ENCODE results near the gene FBXO4.
"Not testable (repeated sequence)": the region's sequence is repeated elsewhere in the genome, so short reads cannot be mapped to it uniquely, and the experiment has no call there.

The FBXO4 gene

DNA sequence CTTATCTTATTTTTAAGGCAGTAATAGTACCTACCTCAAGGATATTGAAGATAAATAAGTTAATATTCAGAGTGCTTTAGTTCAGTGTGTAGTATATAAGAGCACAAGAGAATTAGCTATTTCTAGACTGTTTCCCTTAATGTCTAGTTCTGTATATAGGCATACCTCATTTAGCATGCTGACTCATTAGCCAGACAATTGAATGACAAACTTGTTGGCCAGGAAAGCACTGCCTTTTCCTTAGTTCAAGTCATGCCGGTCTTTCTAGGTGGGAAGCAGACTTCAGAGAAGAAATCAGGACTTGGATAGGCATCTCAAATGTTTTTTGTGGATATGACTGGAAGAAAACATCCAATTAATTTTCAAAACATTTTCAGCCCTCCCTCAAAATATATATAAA lies 3.2 kb upstream of the FBXO4 start:
- DNase-seq (ENCODE audit: low spot score), result no peak

DNA sequence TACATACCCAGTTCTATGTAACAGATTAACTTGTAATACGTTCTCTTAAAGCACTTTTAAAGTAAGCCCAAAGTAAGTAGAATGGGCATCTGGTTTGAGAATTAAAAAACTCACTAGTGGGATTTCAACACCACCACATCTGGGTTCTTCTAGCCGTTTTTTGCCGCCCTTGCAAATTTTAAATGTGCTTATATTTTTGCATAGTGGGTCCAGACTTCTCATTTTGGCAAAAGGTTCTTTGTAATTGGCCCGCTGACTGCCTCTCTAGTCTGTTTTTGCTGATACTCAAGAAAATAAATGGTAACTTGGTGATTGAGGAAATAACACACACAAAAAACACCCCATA lies 582 bp upstream of the FBXO4 start:
- DNase-seq (ENCODE audit: low spot score), result no peak

DNA sequence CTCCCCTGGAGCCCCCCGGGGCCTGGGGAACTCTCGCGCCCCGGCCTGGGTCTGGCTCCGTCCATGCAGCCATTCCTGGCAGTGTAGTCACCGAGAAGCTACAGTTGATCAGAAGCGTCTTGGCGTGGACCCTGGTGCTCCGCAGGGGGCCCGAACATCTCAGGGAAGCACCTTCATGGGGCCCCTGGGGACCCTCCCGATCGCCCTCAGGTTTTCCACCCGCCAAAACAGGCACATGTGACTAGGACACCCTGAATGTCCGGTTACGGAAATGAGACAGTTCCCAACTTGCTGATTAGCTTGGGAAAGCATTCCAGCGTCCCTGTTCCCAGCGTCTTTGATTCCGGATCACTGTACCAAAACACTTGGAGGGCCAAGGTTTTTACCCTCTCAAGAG lies 472 bp downstream of the FBXO4 start:
- DNase-seq (ENCODE audit: low spot score), result peak; percentile 15

DNA sequence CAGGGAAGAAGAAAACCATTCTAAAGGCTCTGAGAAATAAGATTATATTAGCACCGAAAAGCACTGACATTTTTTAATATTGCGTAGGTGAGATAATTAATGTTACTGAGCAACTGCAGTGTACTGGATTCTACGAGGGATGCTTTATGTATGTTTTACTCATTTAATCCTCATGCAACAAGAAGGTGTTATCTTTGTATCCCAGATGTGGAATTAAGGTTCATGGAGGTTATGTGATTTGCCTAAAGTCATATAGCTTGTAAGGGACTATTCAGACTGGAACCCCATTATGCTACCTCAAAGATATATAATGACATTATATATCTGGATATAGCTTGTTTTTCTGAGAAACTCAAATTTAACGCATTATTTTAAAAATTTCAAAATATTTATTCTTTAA lies 2.5 kb downstream of the FBXO4 start:
- no peak for DNase-seq (ENCODE audit: low spot score)

DNA sequence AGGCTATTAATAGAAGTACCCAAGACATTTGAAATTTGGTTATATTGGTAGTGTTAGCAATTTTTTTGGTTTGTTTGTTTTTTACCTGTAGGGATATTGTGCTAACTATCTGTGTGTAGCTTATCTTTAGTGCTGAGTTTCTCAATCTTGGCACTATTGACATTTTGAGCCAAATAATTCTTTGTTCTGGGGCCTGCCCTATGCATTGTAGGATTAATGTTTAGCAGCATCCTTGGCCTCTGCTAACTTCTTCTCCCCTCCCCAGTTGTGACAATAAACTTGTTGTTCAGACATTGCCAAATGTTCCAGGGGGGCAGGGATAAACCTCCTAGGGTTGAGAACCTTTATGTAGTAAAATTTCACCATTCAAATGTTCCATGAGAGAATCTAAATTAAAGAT lies 4.0 kb downstream of the FBXO4 start:
- no peak for DNase-seq (ENCODE audit: low spot score)

DNA sequence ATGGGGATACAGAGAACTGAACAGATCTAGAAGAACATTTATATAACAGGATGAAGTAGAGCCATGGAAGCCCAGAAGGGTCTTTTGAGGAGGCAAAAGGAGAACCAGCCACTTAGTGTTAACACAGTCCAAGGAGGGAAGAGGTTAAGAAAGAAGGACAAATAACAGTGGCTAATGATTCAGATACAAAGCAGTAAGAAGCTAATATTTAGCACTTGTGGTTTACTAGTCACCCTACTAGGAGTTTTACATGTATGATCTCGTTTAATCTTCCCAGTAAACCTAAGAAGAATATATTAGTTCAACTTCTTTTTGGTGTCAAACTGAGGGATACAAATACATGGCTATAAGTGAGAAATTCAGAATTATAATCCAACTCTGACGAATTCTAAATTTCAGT lies 7.7 kb downstream of the FBXO4 start:
- DNase-seq (ENCODE audit: low spot score), result no peak

DNA sequence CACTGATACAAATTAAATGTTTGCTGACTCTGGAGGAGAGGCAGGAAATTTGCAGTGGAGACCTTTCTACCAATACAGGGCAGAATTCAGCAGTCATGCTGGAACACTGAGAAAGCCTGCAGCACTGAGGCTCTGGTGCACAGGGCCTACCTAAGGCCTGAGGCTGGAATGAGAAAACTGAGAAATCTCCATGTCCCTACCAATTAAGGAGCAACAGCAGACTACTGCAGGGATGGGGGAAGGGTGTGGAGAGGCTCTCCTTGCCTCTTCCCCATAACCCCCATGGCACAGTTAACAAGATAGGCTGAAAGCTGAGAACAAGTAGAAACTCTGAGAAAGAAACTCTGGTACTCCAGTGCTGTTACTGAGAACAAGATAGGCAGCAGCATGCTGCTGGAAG lies 10.5 kb downstream of the FBXO4 start:
- no peak for DNase-seq (ENCODE audit: low spot score)

DNA sequence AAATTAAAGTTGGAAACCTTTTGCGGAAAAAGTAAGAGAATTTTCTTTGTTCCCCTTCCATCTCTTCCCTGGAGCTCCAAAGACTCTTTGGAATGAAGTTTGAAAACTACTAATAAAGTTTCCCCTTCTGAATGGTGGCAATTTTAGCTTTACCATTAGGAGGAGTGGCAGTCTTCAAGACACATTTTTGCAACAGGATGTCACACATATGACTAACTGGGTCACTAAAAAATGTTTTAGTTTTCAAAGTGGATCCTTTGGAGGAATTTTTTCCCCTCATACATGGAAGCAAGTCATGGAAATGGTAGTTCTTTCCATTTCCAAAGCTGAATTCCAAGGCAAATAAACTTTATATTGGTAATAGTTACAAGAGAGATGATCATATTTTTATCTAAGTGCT lies 15.6 kb downstream of the FBXO4 start:
- DNase-seq (ENCODE audit: low spot score), result no peak

DNA sequence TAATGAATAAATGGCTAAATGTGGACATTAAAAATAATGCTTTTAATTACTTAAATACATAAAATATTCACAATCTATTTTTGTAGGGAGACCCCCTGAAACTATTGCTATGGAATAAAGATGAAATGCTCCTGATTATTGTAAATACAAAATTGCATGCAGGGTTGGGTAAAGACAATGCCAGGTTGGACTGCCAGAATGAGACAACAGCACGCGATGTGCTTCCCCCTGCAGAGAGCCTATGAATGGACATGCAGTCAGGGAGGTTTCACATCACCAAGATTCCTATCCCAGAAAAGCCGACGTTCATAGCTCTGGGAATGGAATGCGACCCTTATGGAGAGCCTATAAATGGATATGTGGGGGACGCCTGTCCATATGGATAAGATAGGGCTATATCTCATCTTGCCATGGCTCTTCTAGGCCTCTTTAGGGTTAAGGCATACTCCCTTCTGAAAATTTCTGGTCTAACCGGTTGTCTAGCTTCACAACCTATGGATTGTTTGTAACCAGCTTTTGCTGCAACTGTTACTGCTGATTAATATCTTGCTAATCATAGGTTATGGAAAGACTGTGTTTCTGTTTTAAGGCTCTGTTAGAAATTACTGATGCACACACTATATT lies 20.4 kb downstream of the FBXO4 start:
- not testable (repeated sequence) for DNase-seq (ENCODE audit: low spot score)

DNA sequence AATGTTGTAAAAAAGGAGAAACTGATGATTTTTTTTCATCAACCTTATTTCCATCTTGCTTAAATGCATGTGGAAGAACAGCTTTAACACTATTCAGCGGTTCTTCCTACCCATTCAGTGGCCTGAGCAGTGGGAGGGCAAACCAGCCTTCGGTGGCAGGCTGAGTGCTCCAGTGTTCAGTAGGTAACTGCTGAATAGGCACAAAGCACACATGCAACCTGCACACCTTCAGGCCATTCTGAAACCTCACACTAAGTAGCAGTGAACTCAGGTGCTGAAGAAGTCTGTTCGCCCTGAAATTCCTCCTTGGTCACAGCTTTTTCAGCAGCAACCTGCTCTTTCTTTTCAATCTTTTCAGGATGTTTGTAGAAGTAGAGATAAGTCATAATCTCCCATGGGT lies 26.1 kb downstream of the FBXO4 start:
- no peak for DNase-seq (ENCODE audit: low spot score)

DNA sequence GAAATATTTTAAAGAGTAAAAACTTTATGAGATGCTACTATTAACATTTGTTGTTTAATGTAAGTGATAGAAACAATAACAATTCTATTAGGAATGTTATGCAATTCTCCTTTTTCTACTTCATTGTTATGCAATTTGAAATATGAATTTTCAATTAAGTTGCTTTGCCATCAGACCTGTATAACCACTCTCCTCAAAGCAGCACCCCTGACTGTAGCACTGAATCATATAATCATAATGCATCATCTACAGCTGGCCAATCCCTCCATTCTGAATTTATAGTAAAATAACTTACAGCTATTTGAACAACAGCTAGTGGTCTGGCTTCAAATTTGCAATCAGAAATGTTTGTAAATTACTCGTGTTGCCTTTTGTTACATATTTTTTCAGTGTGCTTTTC lies 29.2 kb downstream of the FBXO4 start:
- no peak for DNase-seq (ENCODE audit: low spot score)

DNA sequence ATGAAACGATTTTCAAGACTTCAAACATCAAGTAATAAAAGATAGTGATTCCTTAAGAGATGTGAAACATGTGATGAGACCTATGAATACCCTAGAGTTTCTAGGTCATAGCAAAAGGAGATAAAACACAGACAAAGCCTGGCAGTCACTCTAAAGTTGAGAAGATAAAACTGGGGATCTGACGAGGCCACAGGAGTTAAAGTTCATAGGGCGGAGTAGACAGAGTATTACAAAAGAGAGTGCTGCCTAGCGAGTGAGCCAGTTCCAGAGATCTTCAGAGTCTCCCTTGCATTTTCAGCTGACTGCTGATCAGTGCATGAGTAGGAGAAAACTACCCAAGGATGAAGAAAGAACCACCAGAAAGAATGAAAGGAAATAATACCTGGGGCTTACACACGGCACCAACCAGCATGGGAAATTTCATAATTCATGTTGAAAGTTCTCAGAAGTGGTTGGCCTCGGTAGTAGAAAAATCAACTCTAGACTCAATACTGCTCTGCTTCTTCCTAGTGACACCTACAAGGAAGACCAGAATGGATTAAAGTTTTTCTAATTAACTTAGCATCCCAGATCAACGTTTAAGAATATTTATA lies 30.4 kb downstream of the FBXO4 start:
- DNase-seq (ENCODE audit: low spot score), result no peak

DNA sequence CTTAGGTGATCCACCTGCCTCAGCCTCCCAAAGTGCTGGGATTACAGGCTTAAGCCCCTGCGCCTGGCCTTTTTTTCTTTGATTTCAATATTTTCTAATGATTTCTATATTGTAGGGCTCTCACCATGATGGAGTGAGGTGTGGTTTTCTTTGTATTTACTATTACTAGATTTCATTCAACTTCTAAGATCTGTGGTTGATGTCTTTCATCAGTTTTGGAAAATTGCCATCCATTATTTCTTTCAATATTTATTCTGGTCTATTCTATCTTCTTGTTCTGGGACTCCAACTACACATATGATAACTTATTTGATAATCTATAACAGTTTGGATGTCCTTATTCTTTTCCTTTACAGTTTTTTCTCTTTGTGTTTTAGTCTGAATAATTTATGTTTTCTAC lies 31.9 kb downstream of the FBXO4 start:
- no peak for DNase-seq (ENCODE audit: low spot score)

DNA sequence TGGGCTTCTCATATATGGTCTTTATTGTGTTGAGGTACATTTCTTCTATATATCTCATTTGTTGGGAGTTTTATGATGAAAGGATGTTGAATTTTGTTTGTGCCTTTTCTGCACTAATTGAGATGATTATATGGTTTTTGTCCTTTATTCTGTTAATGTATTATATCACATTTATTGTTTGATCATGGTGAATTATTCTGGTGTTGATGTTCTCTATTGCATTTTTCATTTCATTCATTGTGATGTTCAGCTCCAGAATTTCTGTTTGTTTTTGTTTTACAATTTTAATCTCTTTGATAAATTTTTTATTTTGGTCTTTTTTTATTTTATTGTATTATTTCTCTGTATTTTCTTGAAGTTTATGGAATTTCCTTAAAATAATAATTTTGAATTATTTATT lies 35.4 kb downstream of the FBXO4 start:
- DNase-seq (ENCODE audit: low spot score), result no peak

DNA sequence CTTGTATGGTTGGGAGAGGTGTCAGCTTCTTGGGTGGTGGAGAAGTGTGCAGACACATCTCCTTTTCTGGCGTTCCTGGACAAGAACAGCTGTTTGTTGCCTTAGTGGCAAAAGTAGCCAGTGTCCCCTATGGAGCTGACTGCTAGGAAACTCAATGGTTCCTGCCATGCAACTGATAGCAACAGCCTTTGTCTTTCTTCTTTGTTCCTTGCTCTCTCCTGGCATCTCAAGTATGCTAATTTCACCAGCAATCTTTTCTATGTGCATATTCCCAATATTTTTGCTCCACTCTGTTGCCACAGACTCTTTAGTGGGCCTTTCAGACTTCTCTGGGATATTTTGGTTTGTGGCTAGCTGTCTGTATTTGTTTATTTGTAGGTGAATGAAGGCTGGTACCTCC lies 36.7 kb downstream of the FBXO4 start:
- no peak for DNase-seq (ENCODE audit: low spot score)

DNA sequence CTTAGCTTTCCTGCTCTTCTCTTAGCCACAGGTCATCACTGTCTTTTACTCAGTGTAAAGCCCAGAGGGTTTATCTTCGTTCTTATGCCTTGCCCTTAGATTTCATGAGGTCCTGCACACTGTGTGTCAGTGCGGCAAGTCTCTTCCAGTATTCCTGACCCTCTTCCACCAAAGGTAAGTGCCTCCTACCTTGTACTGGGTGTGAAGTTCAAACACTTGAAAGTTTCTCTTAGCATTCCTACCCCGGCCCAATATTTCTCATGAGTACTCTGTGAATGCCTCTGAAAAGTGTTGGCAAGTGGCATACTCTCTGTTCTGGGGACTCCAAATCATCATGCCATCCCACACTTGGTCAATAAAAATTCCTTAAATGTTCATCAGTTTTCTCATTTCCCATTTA lies 37.4 kb downstream of the FBXO4 start:
- no peak for DNase-seq (ENCODE audit: low spot score)

DNA sequence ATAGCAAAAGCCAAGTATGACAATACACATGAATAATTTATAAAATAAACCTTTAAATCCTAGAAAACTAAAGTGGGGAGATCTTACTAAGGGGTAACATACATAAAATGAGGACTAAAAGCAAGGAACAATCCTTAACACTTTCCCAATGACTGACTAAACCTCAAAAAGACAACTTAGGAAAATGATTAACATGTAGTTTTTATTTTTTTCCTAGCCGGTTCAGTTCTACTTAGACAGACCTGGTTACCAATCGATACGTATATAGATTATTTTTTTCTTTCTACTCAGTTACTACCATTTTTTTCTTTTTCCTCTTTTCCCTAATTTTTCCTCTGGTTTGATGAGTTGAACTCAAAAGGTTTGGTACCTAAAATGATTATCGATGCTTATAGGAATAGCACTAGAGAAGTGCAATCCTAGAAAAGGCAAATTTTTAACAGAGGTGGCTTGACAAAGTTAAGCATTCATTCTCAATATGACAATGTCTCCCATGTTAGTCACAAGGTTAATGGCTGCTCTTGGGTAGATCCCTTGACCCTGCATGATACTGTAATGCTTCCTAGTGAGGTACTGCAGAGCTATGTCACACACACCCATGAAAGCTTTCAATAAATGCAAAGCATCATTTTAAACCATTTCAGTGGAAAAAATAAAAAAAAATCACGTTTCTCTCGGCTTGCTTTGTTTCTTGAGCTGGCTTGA lies 41.5 kb downstream of the FBXO4 start:
- no peak for DNase-seq (ENCODE audit: low spot score)

DNA sequence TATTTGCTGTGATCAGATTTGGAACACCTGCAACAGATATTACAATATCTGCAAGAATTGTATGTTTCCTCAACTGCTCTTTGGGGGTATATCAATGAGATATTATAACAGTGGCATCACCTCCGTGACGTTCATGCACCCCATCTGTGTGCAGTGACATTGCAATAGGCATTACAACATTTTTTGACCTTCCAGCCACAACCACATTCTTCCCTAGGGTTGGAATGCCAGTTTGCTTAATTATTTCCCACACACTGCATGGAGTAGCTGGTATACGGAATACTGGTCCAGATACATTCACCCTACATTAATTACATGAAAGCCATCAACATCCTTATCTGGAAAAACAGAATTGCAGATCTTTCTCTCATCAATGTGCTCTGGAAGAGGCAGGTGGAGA lies 42.3 kb downstream of the FBXO4 start:
- no peak for DNase-seq (ENCODE audit: low spot score)

DNA sequence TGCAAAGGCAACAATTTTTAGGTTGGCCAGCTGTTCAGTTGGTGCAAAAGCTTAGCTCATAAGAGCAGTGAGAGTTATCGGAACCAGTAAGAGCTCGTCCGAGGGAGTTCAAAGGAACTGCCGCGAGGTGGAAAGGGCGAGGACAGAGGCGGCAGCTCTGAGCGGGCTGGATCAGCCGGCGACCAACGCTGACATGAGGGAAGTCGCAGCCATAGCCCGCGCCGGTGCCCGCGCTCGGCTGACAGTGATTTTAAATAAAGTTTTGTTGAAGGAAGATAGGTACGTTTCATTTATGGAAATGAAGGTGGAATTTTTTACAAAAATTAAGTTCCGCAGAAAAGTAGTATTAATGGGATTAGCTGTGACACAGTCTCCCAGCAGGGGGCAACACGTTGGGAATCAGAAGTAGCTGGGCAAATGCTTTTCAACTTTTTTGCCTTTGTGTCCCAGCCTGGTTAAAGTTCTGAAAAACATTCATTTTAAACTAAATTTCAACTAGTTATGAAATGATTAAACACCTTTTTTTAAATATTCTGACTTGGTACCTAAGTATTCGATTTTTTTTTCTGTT lies 43.2 kb downstream of the FBXO4 start:
- DNase-seq (ENCODE audit: low spot score), result no peak

DNA sequence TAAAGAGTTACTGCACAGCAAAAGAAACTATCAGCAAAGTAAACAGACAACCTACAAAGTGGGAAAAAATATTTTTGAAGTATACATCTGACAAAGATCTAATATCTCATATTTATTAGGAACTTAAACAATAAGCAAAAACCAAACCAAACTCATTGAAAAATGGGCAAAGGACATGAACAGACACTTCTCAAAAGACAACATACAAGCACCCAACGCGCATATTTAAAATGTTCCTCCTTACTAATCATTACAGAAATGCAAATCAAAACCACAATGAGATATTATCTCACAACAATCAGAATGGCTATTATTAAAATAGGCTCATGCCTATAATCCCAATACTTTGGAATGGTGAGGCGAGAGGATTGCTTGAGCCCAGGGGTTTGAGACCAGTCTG lies 48.0 kb downstream of the FBXO4 start:
- DNase-seq (ENCODE audit: low spot score), result no peak

DNA sequence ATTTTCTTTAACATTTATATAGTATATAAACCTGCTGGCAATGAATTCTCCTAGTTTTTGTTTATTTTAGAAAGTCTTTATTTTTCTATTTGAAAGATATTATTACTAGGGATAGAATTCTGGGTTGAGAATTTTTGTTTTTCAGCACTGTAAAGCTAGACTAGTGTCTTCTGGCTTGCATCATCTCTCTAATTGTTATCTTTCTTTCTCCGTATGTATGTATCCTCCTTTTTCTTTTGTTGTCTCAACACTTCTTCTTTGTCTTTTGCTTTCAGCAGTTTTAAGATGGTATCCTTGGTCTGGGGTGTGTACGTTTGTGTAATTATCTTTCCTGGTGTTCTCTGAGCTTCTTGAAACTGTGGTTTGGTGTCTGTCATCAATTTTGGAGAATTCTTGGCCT lies 48.8 kb downstream of the FBXO4 start:
- DNase-seq (ENCODE audit: low spot score), result no peak

DNA sequence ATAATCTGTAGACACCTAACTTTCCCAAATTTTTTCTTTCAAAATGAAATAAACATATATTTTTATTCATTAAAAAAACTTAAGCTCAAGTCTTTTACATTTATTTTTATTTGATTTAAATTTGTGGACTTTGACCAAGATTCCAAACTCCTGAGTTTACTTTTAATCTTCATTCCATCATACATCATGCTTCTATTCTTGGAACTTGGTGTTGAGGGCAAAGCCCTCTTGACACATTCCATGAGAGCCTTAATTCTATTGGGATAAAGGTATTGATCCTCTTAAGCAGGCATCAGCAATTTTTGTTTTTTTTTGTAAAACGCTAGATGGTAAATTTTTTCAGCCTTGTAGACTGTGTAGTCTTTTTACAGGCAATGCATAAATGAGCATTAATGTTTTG lies 53.6 kb downstream of the FBXO4 start:
- DNase-seq (ENCODE audit: low spot score), result no peak

DNA sequence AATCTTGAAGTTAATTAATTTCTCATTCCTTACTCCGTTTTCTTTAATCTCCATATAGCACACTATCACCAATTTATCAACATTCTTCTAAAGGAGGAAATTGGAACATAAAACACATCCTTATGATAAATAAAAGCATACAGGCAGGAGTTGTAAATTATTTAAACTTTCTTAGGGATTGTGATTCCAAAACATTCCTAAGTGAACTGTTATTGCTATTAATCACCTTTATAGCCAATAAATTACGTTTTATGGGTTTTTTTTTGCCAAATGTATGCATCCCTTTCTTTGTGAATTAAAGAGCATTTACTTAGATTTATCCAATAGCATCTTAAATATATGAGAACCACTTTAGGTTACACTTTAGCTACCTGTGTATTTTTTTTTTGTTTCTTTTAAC lies 55.3 kb downstream of the FBXO4 start:
- DNase-seq (ENCODE audit: low spot score), result no peak

DNA sequence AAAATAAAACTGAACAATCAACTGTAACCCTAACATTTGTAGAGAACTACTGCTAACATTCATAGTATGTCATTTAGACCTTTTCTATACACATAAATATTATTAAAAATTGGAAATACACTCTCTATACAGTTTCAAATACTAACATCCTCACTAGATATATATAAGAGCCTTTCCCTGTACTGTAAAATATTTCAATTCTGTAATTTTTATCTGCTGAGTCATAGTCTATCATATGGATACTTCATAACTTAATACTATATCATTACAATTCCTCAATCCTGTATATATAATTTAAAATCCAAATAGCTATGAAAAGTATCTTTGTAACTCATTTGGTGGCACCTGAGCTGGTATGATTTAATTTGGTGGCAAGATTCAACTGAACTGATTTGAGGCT lies 55.8 kb downstream of the FBXO4 start:
- DNase-seq (ENCODE audit: low spot score), result no peak

Data from AG08396 (cell line).